GM12878 (cell line): ENCODE results near the gene DDX50. TPM values are rescaled to one million over a fixed set of nuclear protein-coding genes. Genes with fewer than 3 reads are reported as not detected.

Source experiments
- ATAC-seq: fragments of 200-7000 bp; cut with Tn5 transposase; 3 replicates; pipeline ENCODE4 v1.9.1; 2020; ENCODE audit warnings: mild to moderate bottlenecking, moderate library complexity
- BruUV-seq: library from RNA; stranded (reverse); fragments of 400-500 nt; replicated peaks from 2 replicates; lab custom pipeline; 2021; lab: Mats Ljungman, UMichigan
- CTCF ChIA-PET: fragments of 300-600 bp; sonication (Branson Sonifier 250); formaldehyde crosslinking; extraction: SDS; loops from one replicate; lab custom pipeline; 2021; ENCODE audit warnings: inconsistent platforms; lab: Yijun Ruan, JAX
- POLR2A ChIA-PET: fragments of 350-600 bp; formaldehyde crosslinking; extraction: SDS; loops from one replicate; lab custom pipeline; 2021; ENCODE audit warnings: inconsistent platforms; lab: Charles Lee
- RAD21 ChIA-PET: fragments of 300-600 bp; sonication (Branson Sonifier 250); formaldehyde crosslinking; loops from one replicate; lab custom pipeline; 2023; ENCODE audit warnings: antibody characterized with exemption; ENCODE audit not compliant: unreplicated experiment; lab: Charles Lee
- SMC1A ChIA-PET: fragments of 300-600 bp; sonication (Branson Sonifier 250); formaldehyde crosslinking; loops from one replicate; lab custom pipeline; 2023; ENCODE audit not compliant: unreplicated experiment, uncharacterized antibody; lab: Charles Lee
- DNase-seq: peaks from one replicate; pipeline ENCODE4 v3.0.0-alpha.2; 2011; ENCODE audit warnings: low read depth, low spot score
- FAIRE-seq: peaks from 3 replicates; lab custom pipeline; 2011; peaks lifted over from hg19 to GRCh38; lab: Jason Lieb, UNC
- H2AFZ ChIP-seq: 2 replicates; pipeline ENCODE4 v1.6.0; 2011; ENCODE audit warnings: low read depth, low read length, control low read depth; ENCODE audit not compliant: control insufficient read depth
- H3K27ac ChIP-seq: 2 replicates; pipeline ENCODE4 v1.5.1; 2011; ENCODE audit warnings: control low read depth; ENCODE audit not compliant: control insufficient read depth, insufficient read depth
- H3K27me3 ChIP-seq, 2 experiments: replicated peaks in 1 of 2; 2 replicates each; pipeline versions ENCODE4 v1.6.0 to v1.6.1; 2011; ENCODE audit warnings: low read length in 1 of 2; ENCODE audit not compliant: control insufficient read depth in 2 of 2, insufficient read depth in 2 of 2
- H3K36me3 ChIP-seq, 2 experiments: 2 replicates each; pipeline ENCODE4 v1.5.1; 2011; ENCODE audit warnings: low read length in 1 of 2; ENCODE audit not compliant: control insufficient read depth in 2 of 2, insufficient read depth in 2 of 2
- H3K4me1 ChIP-seq: 2 replicates; pipeline ENCODE4 v1.6.1; 2011; ENCODE audit warnings: mild to moderate bottlenecking, low read length, moderate library complexity, mixed read lengths; ENCODE audit not compliant: control insufficient read depth, insufficient read depth
- H3K4me2 ChIP-seq: 2 replicates; pipeline ENCODE4 v1.6.0; 2011; ENCODE audit warnings: control low read depth; ENCODE audit not compliant: control insufficient read depth, insufficient read depth
- H3K4me3 ChIP-seq: fragments of 200-600 bp; sonication (generic); 2 replicates; pipeline ENCODE4 v1.5.1; 2016
- H3K79me2 ChIP-seq: 2 replicates; pipeline ENCODE4 v1.6.0; 2011; ENCODE audit warnings: low read length; ENCODE audit not compliant: control insufficient read depth, insufficient read depth
- H3K9ac ChIP-seq: 2 replicates; pipeline ENCODE4 v1.8.0; 2011; ENCODE audit warnings: low read length, control low read depth, mixed read lengths; ENCODE audit not compliant: control insufficient read depth, insufficient read depth
- H3K9me3 ChIP-seq: replicated peaks from 3 replicates; pipeline ENCODE4 v1.5.1; 2011; ENCODE audit warnings: mild to moderate bottlenecking, low read length; ENCODE audit not compliant: control insufficient read depth, insufficient read depth
- H4K20me1 ChIP-seq: 2 replicates; pipeline ENCODE4 v1.6.0; 2011; ENCODE audit not compliant: control insufficient read depth, insufficient read depth
- CBX5 ChIP-seq: sonication (generic); IDR thresholded peaks from 2 replicates; pipeline ENCODE4 v1.6.1; 2016; ENCODE audit warnings: low read depth, moderate library complexity, mild to moderate bottlenecking, inconsistent platforms
- CEBPB ChIP-seq, 2 experiments: fragments of 150-350 bp in 1 of 2; IDR thresholded peaks; 2 replicates each; pipeline ENCODE4 v1.6.1; 2012 to 2014; ENCODE audit warnings: low read depth in 2 of 2, low read length in 2 of 2, borderline replicate concordance in 1 of 2, inconsistent platforms in 1 of 2
- CHD4 ChIP-seq: fragments of 200-600 bp; sonication (generic); IDR thresholded peaks from 2 replicates; pipeline ENCODE4 v1.6.1; 2016; ENCODE audit warnings: mild to moderate bottlenecking
- JUND ChIP-seq: IDR thresholded peaks from 2 replicates; pipeline ENCODE4 v1.6.1; 2012; ENCODE audit warnings: low read depth, mild to moderate bottlenecking, low read length, improper control_type of control experiment, moderate library complexity
- MTA3 ChIP-seq: IDR thresholded peaks from 2 replicates; pipeline ENCODE4 v1.6.1; 2012; ENCODE audit warnings: low read length, inconsistent platforms, borderline replicate concordance
- POU2F2 ChIP-seq: IDR thresholded peaks from 3 replicates; pipeline ENCODE4 v1.6.1; 2011; ENCODE audit warnings: low read depth, mild to moderate bottlenecking, low read length, borderline replicate concordance
- PRDM15 ChIP-seq: fragments of 450-650 bp; formaldehyde crosslinking; IDR thresholded peaks from 2 replicates; pipeline ENCODE4 v1.4.0; 2020; ENCODE audit warnings: mild to moderate bottlenecking, moderate library complexity
- USF2 ChIP-seq: IDR thresholded peaks from 2 replicates; pipeline ENCODE4 v1.6.1; 2011; ENCODE audit warnings: low read depth, low read length, improper control_type of control experiment, borderline replicate concordance
- in situ Hi-C: fragments of 300-500 bp; cut with MboI; formaldehyde crosslinking; loops from 9 replicates; pipeline ENCODE4 v1.14.3; 2018; ENCODE audit warnings: mixed read lengths
- intact Hi-C: fragments of 100-400 bp; cut with micrococcal nuclease; formaldehyde crosslinking; loops from one replicate; pipeline ENCODE4 v1.14.2; 2022; ENCODE audit not compliant: unreplicated experiment
- polyA plus RNA-seq, 11 experiments: library from polyadenylated mRNA; depleted of rRNA in 4 of 11; unstranded in 6 of 11; stranded (reverse) in 5 of 11; fragments of >200 nt; fragmentation: Nextera tagmentation in 4 of 11; fragmentation: Illumina TruSeq in 1 of 11; extraction: Ambion mirVana in 4 of 11; extraction: Trizol in 1 of 11; gene quantifications; 1 replicate in 1 of 11; 2 replicates in 10 of 11; pipeline versions ENCODE4 v1.2.1 to v1.2.3, GENCODE V29; 2011 to 2016; ENCODE audit warnings: inconsistent platforms in 2 of 11, missing spikeins in 2 of 11, low read depth in 1 of 11
- total RNA-seq, 4 experiments: library from RNA; depleted of rRNA in 3 of 4; stranded (reverse); fragments of >200 nt in 3 of 4; fragmentation: Illumina TruSeq in 1 of 4; extraction: Trizol in 1 of 4; gene quantifications; 2 replicates each; pipeline versions ENCODE4 v1.2.1 to v1.2.3, GENCODE V29; 2013 to 2021

DDX50 gene
- total and polyA plus RNA-seq, 10 of the 15 experiments (the other 5 are each of a cell fraction or from before 2014, with no cell fraction given), result 24.9 to 52.0 (median 36.8) TPM

- TF ChIP-seq USF2 (no peak), PRDM15 (no peak), JUND (no peak), POU2F2 (no peak), CHD4 (no peak), CBX5 (no peak)
Observed at GRCh38 chr10:68877482-68878110, 23.5 kb upstream of the DDX50 start (continued).

GRCh38 chr10:68878496-68878895 lies 22.6 kb upstream of the DDX50 start:
- no peak for DNase-seq
- Histone ChIP-seq H3K27ac (no peak overlapping the region), H3K79me2 (no peaks in the 10 kb centered on the region), H3K27me3 (no peaks in the 10 kb centered on the region), H3K9ac (no peak overlapping the region), H3K36me3 (no peaks in the 10 kb centered on the region), H3K4me1 (no peaks in the 10 kb centered on the region), H4K20me1 (no peaks in the 10 kb centered on the region), H3K4me2 (no peak overlapping the region), H3K4me3 (no peak overlapping the region), H3K9me3 (no peaks in the 10 kb centered on the region), H2AFZ (no peak overlapping the region)
- in situ Hi-C loops (no loop called here), intact Hi-C loops (no loop called here)
- ATAC-seq, result no peak
- ChIA-PET RAD21 (no interaction called here), POLR2A (no interaction called here), CTCF (interaction anchor here (1.7 kb wide), 1 partner anchor 666 kb away, joined by 6 read pairs; no protein-coding TSS in a partner anchor), SMC1A (no interaction called here)
- no peak for FAIRE-seq
- TF ChIP-seq CEBPB (IDR thresholded peaks at IDR 0.05; ENCODE audit: borderline replicate concordance in 1 of 2, low read depth in 2 of 2, low read length in 2 of 2) (no peak), MTA3 (no peak)
- no TSS peak for BruUV-seq
